H1 (cell line): ENCODE results near the gene C16orf95. TPM values are rescaled to one million over a fixed set of nuclear protein-coding genes. Genes with fewer than 3 reads are reported as not detected.

Source experiments
- CHD2 ChIP-seq: IDR thresholded peaks from 2 replicates; pipeline ENCODE4 v1.6.1; 2012; ENCODE audit warnings: low read length, improper control_type of control experiment
- CREB1 ChIP-seq: IDR thresholded peaks from 2 replicates; pipeline ENCODE4 v1.6.1; 2012; ENCODE audit warnings: inconsistent platforms
- CTCF ChIP-seq, 3 experiments: IDR thresholded peaks; 1 replicate in 2 of 3; 2 replicates in 1 of 3; pipeline versions ENCODE4 v1.5.1 to v1.6.1; 2011; ENCODE audit warnings: low read length in 3 of 3, mild to moderate bottlenecking in 3 of 3, inconsistent platforms in 2 of 3, low read depth in 1 of 3, moderate library complexity in 1 of 3; ENCODE audit not compliant: insufficient read depth in 1 of 3; ENCODE audit errors: control extremely low read depth in 1 of 3
- E2F6 ChIP-seq: IDR thresholded peaks from 2 replicates; pipeline ENCODE4 v1.6.1; 2012; ENCODE audit warnings: inconsistent platforms
- EGR1 ChIP-seq: IDR thresholded peaks from 2 replicates; pipeline ENCODE4 v1.6.1; 2011; ENCODE audit warnings: low read depth, low read length, borderline replicate concordance
- GABPA ChIP-seq: IDR thresholded peaks from 2 replicates; pipeline ENCODE4 v1.6.1; 2011; ENCODE audit warnings: mild to moderate bottlenecking, low read length, moderate library complexity, borderline replicate concordance; ENCODE audit not compliant: insufficient read depth
- KDM1A ChIP-seq: fragments of 200-600, 300-600 bp; sonication (generic); IDR thresholded peaks from 2 replicates; pipeline ENCODE4 v1.7.1; 2016; ENCODE audit warnings: mild to moderate bottlenecking, low read length, borderline replicate concordance
- KDM4A ChIP-seq: IDR thresholded peaks from one replicate; pipeline ENCODE4 v1.7.1; 2012; ENCODE audit warnings: low read depth, mild to moderate bottlenecking, moderate library complexity, low read length, inconsistent platforms; ENCODE audit not compliant: severe bottlenecking
- MAX ChIP-seq: IDR thresholded peaks from 2 replicates; pipeline ENCODE4 v1.6.1; 2012; ENCODE audit warnings: inconsistent platforms
- PHF8 ChIP-seq: fragments of 200-600 bp; sonication (generic); conservative IDR thresholded peaks from 2 replicates; pipeline ENCODE4 v1.7.1; 2012; ENCODE audit warnings: low read depth, mild to moderate bottlenecking, inconsistent platforms, low read length, moderate library complexity
- POLR2A ChIP-seq, 2 experiments: IDR thresholded peaks; 1 replicate in 1 of 2; 2 replicates in 1 of 2; pipeline ENCODE4 v1.6.1; 2011; ENCODE audit warnings: low read depth in 2 of 2, low read length in 2 of 2, mild to moderate bottlenecking in 2 of 2; ENCODE audit errors: control extremely low read depth in 1 of 2
- RAD21 ChIP-seq, 2 experiments: IDR thresholded peaks in 1 of 2; conservative IDR thresholded peaks in 1 of 2; 2 replicates each; pipeline ENCODE4 v1.6.1; 2011; ENCODE audit warnings: low read depth in 2 of 2, low read length in 2 of 2, improper control_type of control experiment in 1 of 2, inconsistent platforms in 1 of 2, mild to moderate bottlenecking in 1 of 2, moderate library complexity in 1 of 2
- RFX5 ChIP-seq: IDR thresholded peaks from 2 replicates; pipeline ENCODE4 v1.6.1; 2011; ENCODE audit warnings: low read depth, low read length, improper control_type of control experiment, borderline replicate concordance
- RNF2 ChIP-seq: fragments of 200-900, 300-1000 bp; sonication (generic); IDR thresholded peaks from 2 replicates; pipeline ENCODE4 v1.7.1; 2016; ENCODE audit warnings: borderline replicate concordance, low read depth, mild to moderate bottlenecking, antibody characterized with exemption, low read length; ENCODE audit not compliant: poor library complexity, severe bottlenecking; ENCODE audit errors: missing control alignments
- SP1 ChIP-seq: IDR thresholded peaks from 2 replicates; pipeline ENCODE4 v1.6.1; 2011; ENCODE audit warnings: low read depth, low read length
- TAF1 ChIP-seq: IDR thresholded peaks from 2 replicates; pipeline ENCODE4 v1.6.1; 2011; ENCODE audit warnings: mild to moderate bottlenecking, low read depth, low read length
- TAF7 ChIP-seq: optimal IDR thresholded peaks from 2 replicates; pipeline ENCODE3; 2011; ENCODE audit warnings: low read depth, mild to moderate bottlenecking, inconsistent platforms, low read length, moderate library complexity, borderline replicate concordance
- TCF12 ChIP-seq: IDR thresholded peaks from 2 replicates; pipeline ENCODE4 v1.6.1; 2011; ENCODE audit warnings: low read depth, mild to moderate bottlenecking, low read length
- TEAD4 ChIP-seq: IDR thresholded peaks from 2 replicates; pipeline ENCODE4 v1.6.1; 2012; ENCODE audit warnings: low read depth, low read length, inconsistent platforms, mixed read lengths
- ZNF274 ChIP-seq: IDR thresholded peaks from 2 replicates; pipeline ENCODE4 v1.7.0; 2012; ENCODE audit warnings: low read length, borderline replicate concordance; ENCODE audit errors: extremely low read depth
- polyA plus RNA-seq, 7 experiments: library from polyadenylated mRNA; depleted of rRNA in 3 of 7; stranded (reverse) in 5 of 7; unstranded in 2 of 7; fragments of >200 nt in 5 of 7; fragments of 200-250 nt in 2 of 7; gene quantifications; 1 replicate in 5 of 7; 2 replicates in 1 of 7; 4 replicates in 1 of 7; pipeline versions ENCODE4 v1.2.1 to v1.2.3, GENCODE V29; 2011 to 2013; ENCODE audit warnings: missing spikeins in 2 of 7, mixed read lengths in 2 of 7
- total RNA-seq: library from RNA; stranded (reverse); fragmentation: NEBNext Ultra II Directional; extraction: Animal tissue kit (Norgen Biotek cat#: 25700); gene quantifications from 2 replicates; pipeline ENCODE4 v1.2.1, GENCODE V29; 2021

C16orf95 gene
- total and polyA plus RNA-seq, 2 of the 8 experiments (the other 6 are each of a cell fraction or from before 2014, with no cell fraction given) = 5.0 to 5.4 TPM

- TF ChIP-seq KDM1A (peak; percentile 97), RAD21 (IDR thresholded peaks at IDR 0.05 in 1 of 2, conservative IDR thresholded peaks at IDR 0.05 in 1 of 2; ENCODE audit: low read depth in 2 of 2, low read length in 2 of 2) (peak in 1 of 2 experiments; percentile 32; a peak in 1 of 4 replicates), TCF12 (no peak), RFX5 (no peak), KDM4A (peak; percentile 68), PHF8 (peak; percentile 99), GABPA (no peak), MAX (peak; percentile 80), SP1 (peak; percentile 89), ZNF274 (no peak), EGR1 (no peak), TEAD4 (0 out of 2 replicates have a peak, but pooled peaks have one; percentile 8), E2F6 (peak; percentile 95), TAF1 (peak; percentile 89), POLR2A (IDR thresholded peaks at IDR 0.05; ENCODE audit: control extremely low read depth in 1 of 2, low read depth in 2 of 2, low read length in 2 of 2) (peak; percentile 84 to 92), CTCF (IDR thresholded peaks at IDR 0.05; ENCODE audit: control extremely low read depth in 1 of 3, insufficient read depth in 1 of 3, low read depth in 1 of 3, low read length in 3 of 3) (peak; percentile 34 to 73 (median 41)), CREB1 (peak; percentile 62; the same call in 1 of the 2 replicates), CHD2 (peak; percentile 75), TAF7 (peak; percentile 73), RNF2 (no peak)
Observed at GRCh38 chr16:87316923-87317749, at the start of gene C16orf95 (continued).
